HG02588 (cell line): ENCODE data around the gene ZACN.

Experiments used
- ATAC-seq: cut with Tn5 transposase; IDR thresholded peaks from one replicate; pipeline ENCODE4 v1.9.1; 2021; ENCODE audit warnings: mild to moderate bottlenecking, moderate library complexity; ENCODE audit not compliant: unreplicated experiment

Gene ZACN

DNA sequence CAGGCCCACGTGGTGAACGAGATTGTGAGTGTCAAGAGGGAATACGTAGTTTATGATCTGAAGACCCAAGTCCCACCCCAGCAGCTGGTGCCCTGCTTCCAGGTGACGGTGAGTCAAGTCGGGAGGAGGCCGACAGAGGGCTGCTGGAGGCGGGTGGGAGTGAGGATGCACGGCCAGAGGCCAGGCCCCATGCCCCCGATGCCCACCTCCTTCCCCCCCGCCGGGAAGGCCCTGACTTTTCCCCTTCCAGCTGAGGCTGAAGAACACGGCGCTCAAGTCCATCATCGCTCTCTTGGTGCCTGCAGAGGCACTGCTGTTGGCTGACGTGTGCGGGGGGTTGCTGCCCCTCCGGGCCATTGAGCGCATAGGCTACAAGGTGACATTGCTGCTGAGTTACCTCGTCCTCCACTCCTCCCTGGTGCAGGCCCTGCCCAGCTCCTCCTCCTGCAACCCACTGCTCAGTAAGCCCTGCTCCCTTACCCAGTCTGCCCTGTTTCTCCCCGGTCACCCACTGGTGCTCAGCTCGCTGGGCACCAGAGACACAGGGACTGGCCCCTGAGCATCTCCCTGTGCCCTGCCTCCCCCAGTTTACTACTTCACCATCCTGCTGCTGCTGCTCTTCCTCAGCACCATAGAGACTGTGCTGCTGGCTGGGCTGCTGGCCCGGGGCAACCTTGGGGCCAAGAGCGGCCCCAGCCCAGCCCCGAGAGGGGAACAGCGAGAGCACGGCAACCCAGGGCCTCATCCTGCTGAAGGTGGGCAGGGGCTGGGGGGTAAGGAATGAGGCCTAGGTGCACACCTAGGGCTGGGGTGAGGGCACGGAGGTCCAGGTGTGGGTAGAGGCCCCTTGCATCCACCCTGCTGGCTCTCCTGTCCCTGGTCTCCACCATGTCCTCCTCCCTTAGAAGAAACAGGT is 2.6 kb downstream of the ZACN start:
- no peak for ATAC-seq

DNA sequence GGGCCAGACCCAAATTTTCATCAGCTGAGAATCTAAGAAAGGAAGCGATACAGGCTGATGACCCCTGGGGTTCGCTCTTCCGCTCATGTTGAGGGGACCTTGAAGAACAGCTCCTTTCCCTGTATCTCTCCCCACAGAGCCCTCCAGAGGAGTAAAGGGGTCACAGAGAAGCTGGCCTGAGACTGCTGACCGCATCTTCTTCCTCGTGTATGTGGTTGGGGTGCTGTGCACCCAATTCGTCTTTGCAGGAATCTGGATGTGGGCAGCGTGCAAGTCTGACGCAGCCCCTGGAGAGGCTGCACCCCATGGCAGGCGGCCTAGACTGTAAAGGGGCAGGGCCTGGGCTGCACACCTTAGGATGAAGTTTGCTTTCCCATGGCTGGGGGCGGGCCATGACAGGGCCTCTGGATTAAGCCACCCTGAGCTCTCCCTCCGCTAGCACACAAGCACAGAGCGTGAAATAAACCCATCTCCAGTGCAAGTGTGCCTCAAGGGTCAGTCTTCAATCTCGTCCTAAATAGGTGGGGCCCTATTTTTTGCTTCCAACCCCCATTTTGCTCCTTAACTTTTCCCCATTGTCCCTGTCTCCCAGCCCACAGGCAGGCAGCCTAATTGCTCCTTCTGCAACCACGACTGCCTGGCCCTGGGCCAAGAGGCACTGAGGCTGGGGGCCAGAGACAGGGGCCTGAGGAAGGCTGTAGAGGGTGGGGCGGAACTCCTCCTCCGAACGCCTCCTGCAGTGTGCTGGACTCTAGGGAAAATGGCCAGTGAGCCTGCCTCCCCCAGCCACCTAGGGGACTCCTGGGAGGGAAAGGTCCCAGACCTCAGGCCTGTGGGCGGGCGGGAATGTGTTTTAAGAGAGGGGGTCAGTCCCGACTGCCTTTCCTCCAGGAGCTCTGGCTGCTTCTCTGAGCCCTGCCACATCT is 3.6 kb downstream of the ZACN start:
- no peak for ATAC-seq

DNA sequence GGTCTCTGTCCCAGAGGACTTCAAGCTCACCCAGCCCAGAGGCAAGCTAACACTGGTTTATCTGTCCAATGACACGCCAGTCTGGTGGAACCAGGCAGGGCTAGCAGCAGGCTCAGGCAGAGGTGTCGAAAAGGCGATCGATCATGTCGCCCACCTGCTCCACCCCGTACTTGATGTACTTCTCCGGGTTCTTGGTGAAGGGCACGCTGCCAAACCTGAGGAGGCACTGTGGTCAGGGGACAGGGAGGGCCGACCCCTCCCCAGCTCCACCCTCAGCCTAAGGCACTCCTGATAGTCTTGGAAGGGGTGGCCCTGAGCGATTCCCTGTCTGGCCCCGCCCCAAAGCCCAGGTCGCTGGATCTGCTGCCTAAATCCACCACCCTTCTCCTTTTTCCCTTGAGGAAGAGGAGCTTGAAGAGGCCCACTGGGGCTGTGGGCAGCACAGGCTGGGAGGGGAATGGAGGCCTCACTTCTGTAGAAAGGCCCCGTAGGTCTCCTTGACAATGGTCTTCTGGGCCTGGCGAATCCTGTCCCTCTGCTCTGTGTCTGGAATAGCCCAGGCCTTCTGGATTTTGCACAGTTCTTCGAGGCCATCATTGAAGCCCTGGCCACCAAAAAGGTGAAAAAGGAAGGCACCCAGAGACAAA is 4.7 kb downstream of the ZACN start:
- no peak for ATAC-seq

DNA sequence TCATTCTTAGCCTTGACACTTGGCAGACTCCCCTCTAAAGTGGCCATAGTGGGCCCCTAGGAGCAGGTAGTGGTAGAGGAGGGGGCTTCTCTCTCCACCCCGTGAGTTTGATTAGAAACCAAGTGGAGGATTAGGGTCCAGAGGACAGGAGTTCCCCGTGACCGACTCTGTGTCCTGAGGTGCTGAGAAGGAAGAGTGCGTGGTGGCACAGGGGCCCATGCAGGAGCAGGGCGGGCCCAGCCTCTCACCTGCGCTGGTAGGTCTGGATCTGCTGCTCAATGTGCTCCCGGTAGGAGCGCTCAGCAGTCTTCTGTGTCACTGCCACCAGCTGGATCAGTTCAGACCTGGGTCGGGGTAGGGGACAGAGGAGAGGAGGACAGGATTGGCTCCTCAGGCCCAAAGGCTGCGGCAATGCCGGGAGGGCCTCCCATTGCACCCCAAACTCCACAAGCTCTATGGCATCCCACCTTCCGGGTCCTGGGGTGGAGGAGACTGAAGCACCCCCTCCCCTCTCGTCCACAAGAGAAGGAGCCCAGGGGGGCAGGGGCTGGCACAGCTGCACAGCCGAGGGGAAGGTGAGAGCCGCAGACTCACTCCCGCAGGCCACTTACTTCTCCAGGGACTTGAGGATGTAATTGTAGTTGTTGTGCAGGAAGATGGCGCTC is 6.2 kb downstream of the ZACN start:
- ATAC-seq: no peak

DNA sequence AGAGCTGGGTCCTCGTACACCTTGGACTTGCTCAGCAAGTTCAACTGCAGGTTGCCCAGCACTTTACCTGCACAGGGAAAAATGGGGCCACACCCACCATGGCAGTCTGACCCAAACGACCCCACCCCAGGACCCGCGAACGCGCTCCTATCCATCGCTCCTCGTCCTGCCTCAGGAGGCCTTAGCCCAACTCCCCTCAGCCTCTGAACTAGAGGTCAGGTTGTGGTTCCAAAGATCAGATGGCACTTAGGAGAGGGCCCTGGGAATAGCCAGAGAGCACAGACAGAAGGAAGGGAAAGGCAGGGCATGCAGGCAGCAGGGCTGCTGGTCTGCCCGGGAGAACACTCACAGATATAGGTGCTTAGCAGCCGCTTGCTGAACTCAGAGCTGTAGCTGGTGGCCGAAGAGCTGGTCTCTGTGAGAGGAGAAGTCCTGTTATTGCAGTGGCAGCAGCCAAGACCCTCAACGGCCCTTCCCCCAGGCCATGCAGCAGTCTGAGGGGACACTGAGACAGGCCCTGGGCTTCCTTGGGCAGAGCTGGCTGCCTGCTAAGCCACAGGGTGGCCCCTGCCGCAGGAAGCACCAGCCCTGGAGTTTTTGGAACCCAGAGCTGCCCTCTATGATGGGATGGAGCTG is 6.9 kb downstream of the ZACN start:
- ATAC-seq: no peak

DNA sequence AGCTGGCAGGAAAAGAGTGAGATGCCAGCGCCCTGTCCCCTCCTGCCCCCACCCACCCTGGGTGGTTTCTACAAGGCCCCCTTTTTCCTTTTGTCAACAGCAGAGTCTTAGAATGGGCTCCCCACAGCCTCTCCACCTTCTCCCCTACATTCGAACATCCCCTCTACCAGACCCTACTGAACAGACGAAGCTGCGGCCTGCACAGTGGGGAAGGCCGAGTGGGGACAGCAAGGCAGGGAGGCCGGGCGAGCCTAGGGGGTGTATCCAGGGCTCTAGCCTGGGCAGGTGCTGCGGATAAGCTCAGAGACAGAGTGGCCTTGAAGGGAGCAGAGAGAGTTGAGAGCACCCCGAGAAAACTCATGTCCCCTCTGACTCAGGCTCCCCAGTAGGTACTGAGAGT is 7.4 kb downstream of the ZACN start:
- ATAC-seq: no peak

DNA sequence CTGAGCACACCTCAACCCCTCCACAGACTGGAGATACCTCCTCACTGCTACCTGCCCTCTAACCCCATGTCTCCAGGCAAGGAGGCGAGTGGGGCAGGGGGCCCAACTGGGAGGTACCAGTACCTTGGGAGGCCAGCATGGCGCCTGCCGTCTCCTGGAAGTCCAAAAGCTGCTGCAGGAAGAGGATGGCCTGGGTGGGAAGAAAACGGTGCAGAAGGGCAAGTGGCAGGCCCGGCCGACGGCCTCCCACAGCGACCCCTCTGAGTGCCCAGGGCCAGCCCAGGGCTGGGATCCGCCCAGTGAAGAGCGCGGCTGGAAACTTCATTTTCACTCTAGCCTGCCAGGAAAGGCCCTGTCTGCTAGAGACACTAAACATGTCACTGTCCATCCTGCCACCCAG is 8.5 kb downstream of the ZACN start:
- ATAC-seq: no peak

DNA sequence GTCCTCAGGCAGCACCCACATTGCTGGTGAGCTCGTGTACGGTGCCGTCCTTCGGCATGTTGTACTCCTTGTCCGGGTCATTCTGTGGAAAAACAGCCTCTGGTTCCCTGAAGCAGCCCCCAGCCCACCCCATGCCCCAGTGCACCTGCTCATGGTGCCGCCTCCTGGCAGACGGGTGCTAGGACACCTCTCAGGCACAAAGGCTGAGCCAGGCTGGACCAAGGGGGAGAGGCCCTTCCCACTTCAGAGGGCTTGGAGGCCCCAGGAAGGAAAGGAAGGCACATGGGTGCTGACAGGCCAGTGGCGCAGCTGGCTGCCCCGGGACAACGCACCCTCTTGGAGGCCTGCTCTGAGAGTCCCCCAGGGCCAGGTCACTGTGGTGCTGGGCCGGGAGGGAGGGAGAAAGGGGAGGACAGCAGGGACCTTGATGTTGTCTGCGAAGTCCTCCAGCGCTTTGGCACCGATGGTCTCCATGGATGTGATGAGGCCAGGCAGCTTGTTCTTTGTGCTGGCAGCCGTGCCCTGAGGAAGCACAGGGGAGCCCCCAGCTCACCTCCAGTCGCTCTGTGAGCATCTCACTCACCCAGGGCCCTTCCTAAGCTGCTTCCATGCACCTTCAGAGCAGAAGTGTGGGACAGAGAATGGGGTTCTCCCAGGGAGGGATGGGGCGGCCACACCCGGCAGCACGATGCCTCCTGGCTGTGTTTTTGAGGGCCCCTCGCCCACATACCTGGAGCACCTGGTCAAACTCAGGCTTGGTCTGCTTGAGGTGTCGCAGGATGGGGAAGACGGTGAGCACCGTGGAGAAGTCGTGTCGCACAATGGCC is 9.3 kb downstream of the ZACN start:
- ATAC-seq: no peak

DNA sequence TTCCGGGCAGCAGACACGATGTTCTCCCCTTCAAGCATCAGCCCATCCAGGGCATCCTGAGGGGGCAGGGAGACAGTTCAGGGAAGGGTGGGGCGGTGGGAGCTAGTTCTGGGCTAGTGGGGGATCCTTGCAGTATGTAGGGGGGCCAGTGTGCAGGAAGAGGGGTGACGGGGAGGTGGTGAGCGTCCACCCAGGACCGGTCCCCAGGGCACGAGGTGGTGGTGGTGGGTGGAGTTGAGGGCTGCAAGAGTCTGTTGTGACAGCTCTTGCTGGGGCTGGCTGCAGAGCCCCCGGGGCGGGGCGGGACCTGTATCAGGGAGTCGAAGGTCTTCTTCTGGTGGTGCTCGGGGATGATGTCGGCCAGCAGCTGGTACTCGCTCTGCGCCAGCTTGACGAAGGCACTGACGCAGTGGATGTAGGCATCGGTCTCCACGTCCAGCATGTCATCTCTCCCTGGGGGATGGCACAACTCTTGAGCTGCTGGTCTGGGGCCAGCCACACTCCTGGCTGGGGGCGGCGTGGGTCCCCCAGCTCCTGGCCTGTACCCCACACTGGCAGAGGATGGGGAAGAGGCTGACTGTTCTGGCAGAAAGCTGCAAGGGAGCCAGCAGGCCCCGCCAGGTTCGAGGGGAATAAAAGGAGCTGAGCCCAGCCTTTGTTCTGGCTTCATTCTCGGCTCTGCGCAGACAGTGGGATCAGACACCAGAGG is 10.0 kb downstream of the ZACN start:
- ATAC-seq: no peak

DNA sequence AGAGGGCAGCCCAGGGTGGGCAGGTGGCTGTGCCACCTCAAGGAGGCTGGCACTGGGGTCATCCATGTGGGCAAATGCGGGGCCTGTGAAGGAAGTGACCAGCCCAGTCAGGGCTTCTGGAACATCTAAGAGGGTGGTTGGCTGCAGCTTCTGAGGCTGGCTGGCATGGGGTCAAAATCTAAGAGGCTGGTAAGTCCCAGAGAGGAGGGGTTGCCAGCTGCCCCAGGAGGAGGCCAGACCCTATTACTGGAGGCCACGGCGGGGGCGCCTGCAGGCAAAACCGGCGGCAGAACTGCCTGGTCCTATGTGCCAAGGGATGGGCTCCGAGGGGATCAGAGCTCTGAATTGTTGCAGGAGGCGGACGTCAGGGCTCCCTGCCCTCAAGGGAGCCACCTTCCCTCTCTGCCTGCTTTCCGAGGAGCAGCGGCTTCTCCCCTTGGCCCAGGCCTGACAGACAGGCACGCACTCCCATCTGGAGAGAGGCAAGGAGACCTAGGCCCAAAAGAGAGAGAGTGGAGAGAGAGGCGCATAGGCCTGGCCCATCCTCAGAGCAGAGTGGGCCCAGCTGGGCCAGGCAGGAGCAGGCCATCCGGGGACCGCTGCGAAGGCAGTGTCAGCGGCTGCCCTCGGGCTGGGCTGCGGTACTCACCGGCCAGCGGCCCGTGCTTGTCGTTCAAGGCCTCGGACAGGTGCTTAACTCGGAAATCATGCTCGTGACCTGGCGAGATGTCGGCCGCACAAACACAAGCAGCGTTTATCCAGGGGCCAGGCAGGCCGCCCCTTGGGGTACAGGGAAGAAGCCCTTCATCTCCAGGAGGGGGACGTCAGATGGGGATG is 10.9 kb downstream of the ZACN start:
- no peak for ATAC-seq

DNA sequence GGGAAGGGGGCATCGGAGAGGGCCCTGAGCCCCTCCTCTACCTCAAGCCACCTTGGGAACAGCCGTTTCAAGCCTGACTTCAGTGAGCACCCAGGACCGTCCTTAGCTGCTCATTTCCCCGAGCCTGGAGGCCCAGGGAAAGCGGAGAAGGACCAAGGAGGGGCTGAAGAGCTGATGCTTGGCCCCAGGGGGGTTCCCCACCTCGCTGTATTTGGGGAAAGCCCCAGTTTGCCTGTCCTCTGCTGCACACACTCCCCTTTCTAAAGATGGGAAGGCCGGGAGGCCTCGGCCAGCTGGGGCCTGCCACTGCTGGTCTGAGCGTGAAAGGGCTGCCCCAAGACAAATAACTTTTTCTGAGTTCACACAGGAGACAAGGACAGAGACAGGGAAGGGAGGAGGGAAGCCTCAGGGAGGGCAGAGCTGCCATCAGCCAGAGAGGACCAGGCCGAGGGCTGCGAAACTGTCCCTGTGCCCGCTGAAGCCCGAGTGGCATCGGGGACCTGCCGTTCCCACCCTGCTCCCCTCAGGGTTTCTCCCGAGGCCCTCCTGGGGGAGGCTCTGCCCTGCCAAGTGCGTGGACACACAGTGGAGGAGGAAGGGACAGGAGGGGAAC is 11.6 kb downstream of the ZACN start:
- no peak for ATAC-seq

DNA sequence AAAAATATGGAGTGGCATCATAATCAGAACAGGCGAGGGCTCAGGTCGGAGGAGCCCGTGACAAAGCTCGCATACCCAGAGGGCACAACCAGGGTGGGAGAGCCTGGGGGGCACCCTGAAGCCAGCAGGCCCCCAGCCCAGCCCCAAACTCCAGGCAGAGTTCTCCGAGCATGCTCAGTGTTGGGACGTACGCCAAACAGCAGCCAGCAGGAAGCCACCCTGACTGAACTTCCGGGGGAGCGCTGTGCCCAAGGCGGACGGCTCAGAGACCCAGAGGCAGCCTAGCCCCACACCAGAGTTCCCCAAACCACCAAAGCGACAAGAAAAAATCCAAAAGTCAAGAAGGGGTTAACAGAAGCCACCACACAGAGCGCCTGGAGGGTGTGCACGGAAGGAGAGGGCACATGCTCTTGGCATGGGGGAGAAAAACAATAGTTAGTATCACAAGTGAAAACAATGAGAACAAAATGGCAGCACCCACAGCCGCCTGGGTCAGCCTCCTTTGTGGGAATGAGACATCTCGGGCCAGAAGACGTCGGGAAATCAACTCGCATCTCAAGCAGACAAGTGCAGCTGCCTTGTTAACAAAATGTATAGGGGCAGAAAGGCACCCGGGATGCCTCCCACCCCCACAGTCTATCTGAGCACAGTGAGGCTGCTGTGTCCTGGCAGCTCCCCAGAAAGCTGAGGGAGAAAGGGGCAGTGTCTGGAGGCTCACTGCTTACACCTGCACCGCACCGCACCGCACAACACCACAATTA is 12.7 kb downstream of the ZACN start:
- no peak for ATAC-seq

DNA sequence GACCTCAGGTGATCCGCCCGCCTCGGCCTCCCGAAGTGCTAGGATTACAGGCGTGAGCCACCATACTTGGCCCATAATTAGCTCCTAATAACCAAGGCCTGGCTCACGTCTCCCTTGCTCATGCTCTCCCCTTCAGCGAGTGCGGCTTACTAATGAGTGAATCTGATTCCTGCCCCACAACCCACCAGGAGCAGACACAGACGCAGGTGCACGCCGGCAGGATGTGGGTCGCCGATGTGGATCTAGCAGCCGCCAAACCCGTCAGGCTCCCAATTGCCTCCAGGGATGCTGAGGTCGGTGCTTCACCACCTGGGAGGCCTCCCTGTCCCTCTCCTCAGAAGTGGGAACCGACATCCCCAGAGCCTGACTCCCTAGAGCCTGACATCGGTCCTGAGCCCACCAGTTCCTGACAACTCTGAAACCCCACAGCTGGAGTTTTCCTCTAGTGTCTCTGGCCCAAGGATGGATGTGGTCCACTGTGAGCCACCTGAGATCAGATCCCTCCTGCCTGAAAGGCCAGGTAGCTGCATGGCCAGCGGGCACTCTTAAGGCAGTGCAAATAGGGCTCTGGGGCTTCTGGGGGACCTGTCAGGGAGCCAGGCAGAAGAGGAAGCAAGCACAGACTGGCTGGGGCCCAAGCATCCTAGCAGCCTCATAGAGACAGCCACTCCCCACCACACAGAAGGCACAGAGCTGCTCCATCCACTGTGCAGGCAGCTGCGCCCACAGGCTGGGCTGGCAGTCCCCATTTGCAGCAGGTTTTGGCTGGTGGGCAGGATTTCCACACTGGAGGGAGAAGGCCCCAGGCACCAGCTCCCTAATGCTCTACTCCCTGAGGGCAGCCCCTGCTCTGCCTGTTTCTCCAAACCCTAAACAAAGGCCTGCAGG is 13.8 kb downstream of the ZACN start:
- ATAC-seq: no peak

DNA sequence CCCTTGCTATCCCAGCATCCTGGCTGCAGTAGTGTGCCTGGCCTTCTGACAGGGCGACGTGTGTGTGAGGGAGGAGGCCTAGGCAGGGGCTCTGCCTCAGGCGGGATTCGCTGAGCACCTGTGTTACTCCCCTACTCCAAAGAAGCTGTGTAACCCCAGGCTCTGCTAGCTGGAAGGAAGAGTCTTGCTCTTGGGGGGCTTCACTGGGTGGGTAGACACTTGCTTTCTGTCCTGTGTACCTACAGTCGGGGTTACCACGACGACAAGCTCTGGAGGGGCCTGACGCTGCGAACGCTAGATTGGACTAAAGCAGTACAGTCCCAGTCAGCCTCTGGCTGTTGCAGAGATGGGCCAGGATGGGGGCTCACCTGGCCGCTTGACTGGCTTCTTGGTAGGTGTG is 15.1 kb downstream of the ZACN start:
- ATAC-seq: no peak

DNA sequence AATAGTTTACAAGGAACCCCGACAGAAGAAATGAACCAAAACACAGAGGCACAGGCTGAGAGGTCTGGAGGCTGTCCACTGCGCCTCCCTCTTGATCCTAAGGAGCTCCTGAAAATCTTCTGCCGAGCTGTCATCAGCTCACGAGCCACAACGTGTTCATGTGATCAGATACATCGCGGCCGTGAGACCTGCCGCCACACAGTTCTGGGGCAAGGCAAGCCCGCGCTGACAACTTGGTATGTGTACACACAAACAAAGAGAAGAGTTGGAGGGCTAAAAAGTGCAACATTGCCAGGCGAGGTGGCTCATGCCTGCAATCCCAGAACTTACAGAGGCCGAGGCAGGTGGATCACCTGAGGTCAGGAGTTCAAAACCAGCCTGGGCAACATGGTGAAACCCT is 17.0 kb downstream of the ZACN start:
- no peak for ATAC-seq
